ENCODE results near the gene KCNC1.

DNA sequence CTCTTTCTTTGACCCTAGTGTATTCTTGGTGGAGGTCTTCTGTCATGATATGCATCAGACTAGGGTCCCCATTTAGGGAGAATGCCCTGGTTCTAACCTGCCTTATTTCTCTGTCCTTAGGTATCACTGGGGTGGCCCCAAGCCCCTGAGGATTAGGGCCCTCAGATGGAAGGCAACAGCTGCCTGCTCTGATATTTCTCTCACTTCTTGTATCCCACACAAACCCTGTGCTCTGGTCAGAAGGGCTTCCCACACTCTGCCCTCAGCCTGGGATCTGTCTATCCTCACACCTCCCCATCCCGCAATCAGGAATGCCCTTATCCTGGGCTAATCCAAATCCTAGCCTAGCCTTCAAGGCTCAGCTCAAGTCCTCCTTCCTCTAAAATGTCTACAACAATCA, 75.5 kb downstream of the KCNC1 start:
- TF ChIP-seq, protein P1, sequence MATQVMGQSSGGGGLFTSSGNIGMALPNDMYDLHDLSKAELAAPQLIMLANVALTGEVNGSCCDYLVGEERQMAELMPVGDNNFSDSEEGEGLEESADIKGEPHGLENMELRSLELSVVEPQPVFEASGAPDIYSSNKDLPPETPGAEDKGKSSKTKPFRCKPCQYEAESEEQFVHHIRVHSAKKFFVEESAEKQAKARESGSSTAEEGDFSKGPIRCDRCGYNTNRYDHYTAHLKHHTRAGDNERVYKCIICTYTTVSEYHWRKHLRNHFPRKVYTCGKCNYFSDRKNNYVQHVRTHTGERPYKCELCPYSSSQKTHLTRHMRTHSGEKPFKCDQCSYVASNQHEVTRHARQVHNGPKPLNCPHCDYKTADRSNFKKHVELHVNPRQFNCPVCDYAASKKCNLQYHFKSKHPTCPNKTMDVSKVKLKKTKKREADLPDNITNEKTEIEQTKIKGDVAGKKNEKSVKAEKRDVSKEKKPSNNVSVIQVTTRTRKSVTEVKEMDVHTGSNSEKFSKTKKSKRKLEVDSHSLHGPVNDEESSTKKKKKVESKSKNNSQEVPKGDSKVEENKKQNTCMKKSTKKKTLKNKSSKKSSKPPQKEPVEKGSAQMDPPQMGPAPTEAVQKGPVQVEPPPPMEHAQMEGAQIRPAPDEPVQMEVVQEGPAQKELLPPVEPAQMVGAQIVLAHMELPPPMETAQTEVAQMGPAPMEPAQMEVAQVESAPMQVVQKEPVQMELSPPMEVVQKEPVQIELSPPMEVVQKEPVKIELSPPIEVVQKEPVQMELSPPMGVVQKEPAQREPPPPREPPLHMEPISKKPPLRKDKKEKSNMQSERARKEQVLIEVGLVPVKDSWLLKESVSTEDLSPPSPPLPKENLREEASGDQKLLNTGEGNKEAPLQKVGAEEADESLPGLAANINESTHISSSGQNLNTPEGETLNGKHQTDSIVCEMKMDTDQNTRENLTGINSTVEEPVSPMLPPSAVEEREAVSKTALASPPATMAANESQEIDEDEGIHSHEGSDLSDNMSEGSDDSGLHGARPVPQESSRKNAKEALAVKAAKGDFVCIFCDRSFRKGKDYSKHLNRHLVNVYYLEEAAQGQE (IDR thresholded peaks at IDR 0.05; ENCODE audit: insufficient read depth in 1 of 2, low read depth in 2 of 2, low read length in 2 of 2) = no peak
- TF ChIP-seq POLR2AphosphoS5 (IDR thresholded peaks at IDR 0.05; ENCODE audit: low read depth, low read length) (no peak), TAF1 (IDR thresholded peaks at IDR 0.05; ENCODE audit: borderline replicate concordance, insufficient read depth, low read length) (no peak), SIN3A (IDR thresholded peaks at IDR 0.05; ENCODE audit: borderline replicate concordance, insufficient read depth, low read length) (no peak), FOXP2 (optimal IDR thresholded peaks at IDR 0.05; ENCODE audit: borderline replicate concordance, extremely low read depth, extremely low read length, insufficient read depth) (no peak)
